HG03571 (cell line): ENCODE results near the gene KSR2.
"Not testable (repeated sequence)": the region's sequence is repeated elsewhere in the genome, so short reads cannot be mapped to it uniquely, and the experiment has no call there.

ENCODE experiments used
- ATAC-seq: cut with Tn5 transposase; IDR thresholded peaks from one replicate; pipeline ENCODE4 v1.9.1; 2021; ENCODE audit not compliant: unreplicated experiment

KSR2 gene

DNA sequence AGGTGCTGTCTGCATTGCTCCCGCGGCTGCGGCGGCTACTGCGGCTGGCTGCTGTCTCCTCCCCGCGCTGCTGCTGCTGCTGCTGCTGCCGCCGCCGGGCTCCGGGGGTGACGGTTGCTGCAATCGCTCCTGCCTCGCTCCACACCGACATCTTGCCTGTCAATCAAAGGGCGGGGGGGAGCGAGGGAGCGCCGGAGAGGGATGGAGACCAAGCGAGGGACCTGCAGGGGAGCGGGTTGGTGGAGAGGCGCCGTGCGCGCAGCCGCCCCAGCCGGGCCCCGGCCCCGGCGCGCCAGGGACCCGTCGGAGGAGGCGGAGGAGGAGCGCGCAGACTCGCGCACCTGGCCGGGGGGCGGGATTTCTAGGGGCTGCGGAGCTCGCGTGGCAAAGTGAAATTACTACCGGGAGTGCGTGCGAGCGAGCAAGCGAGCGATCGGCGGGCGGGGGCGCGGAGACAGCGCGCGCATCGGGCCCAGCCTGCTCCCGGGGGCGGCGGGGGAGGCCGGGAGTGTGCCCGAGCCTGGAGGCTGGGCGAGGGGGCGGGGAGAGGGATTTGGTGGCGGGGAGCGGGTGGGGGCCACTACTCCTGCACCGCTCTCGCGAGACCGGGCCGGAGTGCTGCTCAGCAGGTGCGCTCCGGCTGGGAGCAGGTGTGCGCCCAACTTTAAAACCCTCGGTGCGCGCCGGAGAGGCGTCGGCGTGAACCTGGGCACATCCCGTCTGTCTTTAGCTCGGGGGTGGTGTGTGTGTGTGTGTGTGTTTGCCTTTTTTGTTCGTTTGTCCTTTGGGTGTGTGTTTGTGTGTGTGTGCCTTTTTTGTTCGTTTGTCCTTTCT, at the start of gene KSR2:
TSS of gene KSR2 (minus strand) at position 165 of the 834 bp plus-strand sequence. CDS start 735 bp downstream, outside the sequence.
- ATAC-seq = peak; percentile 75

- ATAC-seq = no peak
Observed at GRCh38 chr12:118017926-118018325, 49.1 kb upstream of the KSR2 start.

DNA sequence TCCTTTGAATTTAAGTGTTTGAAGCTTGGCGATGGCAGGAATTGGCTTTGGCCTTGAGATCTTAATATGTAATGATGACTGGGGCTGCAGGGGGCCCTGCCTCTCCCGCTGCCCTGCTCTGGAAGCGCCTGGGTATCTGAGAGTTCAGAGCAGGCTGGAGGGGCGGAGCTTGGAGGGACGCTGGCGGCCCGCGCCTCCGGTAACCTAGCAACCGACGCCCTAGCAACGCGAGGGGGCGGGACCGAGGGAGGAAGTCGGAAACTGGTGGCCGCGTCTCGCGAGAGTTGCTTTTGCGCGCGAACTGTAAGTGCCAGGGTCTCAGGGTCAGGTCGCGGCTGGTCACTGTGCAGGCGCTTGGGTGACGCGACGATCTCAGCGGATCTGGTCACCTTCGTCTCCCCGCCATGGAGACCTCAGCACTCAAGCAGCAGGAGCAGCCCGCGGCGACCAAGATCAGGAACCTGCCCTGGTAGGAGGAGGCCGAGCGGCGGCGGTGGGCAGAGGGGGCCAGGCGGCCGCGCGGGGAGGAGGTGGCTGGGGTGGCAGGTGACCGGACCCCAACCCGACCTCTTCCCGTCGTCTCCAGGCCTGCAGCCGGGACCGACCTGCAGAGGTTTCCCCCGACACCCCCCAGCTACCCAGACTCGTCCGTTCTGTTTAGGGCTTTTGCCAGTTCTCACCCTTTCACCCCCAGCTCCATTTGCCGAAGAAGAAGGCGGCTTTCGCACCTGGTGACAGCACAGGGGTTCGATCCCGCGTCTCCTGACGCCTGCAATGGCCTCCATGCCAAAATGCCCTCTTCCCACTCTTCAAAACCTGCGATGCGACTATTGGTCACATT, 47.9 kb upstream of the KSR2 start, which contains the start of gene RFC5:
TSS of gene RFC5 (plus strand) at position 280 of the 841 bp plus-strand sequence. CDS start at position 405, 125 bp downstream.
- ATAC-seq = peak; percentile 98

DNA sequence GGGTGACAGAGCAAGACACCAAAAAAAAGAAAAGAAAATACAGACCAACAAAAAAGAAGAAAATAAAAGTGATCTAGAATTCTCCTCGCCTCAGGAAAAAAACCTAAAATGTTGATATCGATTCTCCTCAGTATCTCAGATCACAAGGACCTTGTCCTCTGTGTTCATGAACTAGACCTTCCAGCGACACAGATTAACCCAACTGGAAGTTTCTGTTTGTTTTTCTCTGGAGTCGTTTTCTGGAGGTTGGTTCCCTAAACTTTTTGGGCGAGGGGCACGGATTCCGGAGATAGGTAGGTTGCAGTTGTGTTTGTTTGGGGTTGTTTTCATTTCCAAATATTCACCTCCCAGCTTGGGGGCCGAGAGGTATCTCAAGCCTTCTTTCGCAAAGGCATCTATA, 47.2 kb upstream of the KSR2 start:
- ATAC-seq = no peak

- ATAC-seq = no peak
Observed at GRCh38 chr12:118015306-118015705, 46.5 kb upstream of the KSR2 start.

DNA sequence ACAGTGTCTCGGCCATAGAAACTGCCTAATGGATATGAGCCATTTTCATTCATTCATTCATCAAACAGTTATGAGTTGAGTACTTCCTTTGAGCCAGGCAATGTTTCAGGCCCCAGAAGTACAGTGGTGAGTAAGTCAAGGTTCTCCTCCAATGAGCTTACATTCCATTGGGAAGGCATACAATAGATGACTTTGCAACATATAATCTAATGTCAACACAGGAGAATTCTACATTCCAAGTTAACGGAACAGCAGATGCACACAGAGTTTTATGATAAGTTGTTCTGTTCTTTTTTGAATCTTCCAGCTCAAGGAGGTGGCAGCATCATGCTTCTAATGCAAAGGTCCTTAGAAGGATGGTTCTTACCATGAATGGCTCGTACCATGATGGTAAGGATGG, 44.5 kb upstream of the KSR2 start:
- ATAC-seq = no peak

GRCh38 chr12:118011961-118012360, 43.2 kb upstream of the KSR2 start:
- no peak for ATAC-seq

- no peak for ATAC-seq
Observed at GRCh38 chr12:118011377-118011776, 42.6 kb upstream of the KSR2 start.

GRCh38 chr12:118010903-118011302, 42.1 kb upstream of the KSR2 start:
- no peak for ATAC-seq

DNA sequence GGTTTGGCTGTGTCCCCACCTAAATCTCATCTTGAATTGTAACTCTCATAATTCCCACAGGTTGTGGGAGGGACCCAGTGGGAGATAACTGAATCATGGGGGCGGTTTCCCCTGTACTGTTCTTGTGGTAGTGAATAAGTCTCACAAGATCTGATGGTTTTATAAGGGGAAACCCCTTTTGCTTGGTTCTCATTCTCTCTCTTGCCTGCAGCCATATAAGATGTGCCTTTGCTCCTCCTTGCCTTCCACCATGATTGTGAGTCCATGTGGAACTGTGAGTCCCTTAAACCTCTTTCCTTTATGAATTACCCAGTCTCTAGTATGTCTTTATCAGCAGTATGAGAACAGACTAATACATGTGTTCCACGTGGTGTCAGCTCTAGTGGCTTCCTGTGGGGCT, 31.0 kb upstream of the KSR2 start:
- ATAC-seq = not testable (repeated sequence)

DNA sequence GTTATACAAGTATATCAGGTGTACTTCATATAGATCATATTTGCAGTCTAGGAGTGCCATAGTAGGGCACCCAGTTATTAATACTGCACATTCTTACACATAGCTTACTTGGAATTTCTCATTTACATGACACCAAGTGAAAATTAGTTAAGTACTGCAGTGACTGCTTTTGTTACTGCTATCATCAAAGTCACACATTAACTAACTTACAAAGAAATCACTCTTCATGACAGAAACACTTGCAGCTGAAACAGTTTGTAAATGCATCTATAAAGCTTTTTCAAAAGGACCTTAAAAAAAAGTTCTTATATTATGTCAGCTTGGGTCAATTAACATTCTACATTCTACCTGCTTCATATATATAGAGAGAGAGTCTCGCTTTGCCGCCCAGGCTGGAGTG, 29.9 kb upstream of the KSR2 start:
- no peak for ATAC-seq

- ATAC-seq = no peak
Observed at GRCh38 chr12:117994551-117995438, 26.0 kb upstream of the KSR2 start.

DNA sequence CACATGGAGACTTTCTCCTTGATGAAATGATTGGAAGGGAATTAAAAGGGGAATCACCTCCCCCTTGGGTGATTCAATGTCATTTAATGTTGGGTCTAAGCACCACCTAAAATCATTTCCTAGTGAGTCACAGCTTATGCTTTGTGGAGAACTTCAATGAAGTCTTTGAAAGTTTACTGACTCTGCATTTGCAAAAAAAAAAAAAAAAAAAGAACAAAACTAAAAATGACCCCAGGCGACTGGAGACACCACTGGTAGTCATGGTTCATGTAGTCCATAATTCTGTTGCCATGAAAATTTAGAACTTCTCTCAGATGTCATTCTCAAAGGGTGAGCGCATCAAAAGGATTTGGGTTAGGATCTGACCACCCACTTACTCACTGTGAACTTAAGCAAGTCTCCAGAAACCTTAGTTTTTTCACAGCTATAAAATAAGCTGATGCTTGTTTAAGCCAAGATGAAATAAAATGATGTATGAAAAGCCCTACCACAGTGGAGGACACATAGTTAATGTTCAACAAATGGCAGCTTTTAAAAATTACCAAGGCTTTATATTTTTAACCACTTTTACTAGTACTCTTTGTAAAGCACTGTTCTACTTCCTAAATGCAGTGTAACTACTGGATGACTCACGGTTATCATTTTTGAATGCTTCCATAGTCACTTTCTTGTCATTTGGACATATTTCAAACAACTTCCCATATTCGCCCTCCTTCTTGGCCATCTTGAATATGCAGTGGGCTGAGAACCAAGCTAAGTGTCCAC, 18.1 kb upstream of the KSR2 start:
- ATAC-seq = no peak

DNA sequence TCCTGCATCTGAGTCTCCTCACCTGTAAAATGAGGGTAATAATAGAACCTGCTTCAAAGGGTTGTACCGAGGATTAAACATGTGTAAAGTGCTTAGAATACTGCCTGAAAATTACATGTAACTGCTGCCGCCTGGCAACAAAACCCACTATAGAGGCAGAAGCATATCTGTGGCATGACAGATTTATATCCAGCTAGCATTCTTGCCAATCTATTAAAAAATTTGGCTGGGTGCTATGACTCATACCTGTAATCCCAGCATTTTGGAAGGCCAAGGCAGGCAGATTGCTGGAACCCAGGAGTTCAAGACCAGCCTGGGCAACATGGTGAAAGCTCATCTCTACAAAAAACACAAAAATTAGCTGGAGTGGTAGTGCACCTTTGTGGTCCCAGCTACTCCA, 16.4 kb upstream of the KSR2 start:
- no peak for ATAC-seq

DNA sequence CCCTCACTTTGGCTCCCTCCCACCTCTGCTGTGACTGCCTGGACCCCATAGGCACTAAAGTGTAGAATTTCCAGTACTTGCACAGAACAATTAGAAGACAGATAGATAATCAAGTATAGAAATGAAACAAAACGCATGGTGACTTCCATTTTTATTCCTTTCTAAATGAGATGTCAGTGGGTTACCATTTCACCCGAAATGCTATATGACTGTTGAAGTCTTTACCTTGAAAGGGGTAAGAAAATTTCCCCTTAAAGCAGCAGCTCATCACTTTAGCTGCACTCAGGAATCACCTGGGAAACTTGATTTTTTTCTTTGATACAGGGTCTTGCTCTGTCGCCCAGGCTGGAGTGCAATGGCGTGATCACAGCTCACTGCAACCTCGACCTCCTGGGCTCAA, 12.5 kb upstream of the KSR2 start:
- ATAC-seq = no peak

GRCh38 chr12:117980616-117981015, 11.8 kb upstream of the KSR2 start:
- ATAC-seq = no peak

DNA sequence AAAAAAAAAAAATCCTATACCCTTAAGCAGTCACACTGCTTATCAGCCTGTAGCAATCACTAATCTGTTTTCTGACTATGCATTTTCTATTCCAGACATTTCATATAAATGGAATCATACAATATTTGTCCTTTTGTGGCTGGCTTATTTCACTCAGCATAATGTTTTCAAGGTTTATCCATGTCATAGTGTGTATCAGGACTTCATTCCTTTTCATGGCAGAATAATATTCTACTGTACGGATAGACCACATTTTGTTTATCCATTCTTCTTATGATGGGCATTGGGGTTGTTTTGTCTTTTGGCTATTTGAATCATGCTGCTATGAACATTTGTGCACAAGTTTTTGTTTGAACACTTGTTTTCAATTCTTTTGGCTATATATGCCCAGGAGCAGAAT, 8.6 kb upstream of the KSR2 start:
- ATAC-seq = no peak

- ATAC-seq = no peak
Observed at GRCh38 chr12:117975006-117975405, 6.2 kb upstream of the KSR2 start.

- no peak for ATAC-seq
Observed at GRCh38 chr12:117972301-117972700, 3.5 kb upstream of the KSR2 start.

DNA sequence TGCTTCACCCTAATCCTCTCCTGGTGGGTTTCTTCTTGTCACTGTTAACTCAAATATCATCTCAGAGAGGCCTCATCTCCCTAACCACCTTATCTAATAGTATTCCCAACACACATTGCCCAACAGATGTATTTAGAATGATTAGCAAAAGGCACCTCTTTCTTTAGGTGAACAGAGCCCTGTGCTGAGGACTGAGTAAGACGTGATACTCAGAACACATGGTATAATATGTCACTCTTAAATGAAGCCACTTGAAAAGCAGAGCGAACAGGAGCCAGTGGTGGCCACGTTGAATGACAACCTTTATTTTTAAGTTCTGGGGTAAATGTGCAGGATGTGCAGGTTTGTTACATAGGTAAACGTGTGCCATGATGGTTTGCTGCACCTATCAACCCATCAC, 1.5 kb upstream of the KSR2 start:
- ATAC-seq = no peak
